ENCODE measurements around the gene PTPRJ. TPM values are rescaled to one million over a fixed set of nuclear protein-coding genes. Genes with fewer than 3 reads are reported as not detected.
"Not testable (repeated sequence)": the region's sequence is repeated elsewhere in the genome, so short reads cannot be mapped to it uniquely, and the experiment has no call there.

The PTPRJ gene
- polyA plus RNA-seq, 5 donors: 11.4 to 16.6 (median 13.4) TPM

DNA sequence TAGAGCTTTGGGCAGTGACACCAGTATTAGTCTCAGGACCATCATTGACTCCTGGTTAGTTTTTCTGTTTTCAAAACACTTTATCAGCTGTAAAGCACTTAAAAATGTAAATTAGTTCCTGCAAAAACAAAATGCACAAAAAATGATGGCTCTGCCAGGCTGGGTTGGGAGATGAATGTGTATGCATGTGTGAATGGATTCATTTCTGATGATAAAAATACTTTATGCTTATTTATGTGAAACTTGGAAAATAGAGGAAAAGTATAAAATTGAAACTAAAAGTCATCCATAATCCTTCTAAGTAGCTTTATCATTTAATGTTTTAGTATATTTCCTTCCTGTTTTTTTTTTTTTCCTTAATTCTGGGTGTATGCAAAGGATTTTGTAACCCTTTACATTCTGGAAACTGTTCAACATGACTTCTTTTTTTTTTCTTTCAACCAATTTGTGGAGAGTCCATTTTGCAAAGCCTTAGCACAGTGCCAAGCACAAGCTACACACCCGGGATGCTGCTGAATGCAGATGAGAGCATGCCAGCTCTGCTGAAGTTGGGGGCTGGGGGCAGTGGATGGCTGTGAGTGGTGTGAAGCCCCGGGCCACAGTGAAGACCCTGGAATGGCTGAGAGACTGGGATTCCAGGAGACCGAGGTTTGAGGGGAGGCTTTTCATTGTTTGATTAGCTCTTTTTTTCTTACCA lies 37.6 kb downstream of the PTPRJ start:
- DNase-seq: no peak

GRCh38 chr11:48018528-48019216 lies 38.3 kb downstream of the PTPRJ start:
- DNase-seq: no peak

DNA sequence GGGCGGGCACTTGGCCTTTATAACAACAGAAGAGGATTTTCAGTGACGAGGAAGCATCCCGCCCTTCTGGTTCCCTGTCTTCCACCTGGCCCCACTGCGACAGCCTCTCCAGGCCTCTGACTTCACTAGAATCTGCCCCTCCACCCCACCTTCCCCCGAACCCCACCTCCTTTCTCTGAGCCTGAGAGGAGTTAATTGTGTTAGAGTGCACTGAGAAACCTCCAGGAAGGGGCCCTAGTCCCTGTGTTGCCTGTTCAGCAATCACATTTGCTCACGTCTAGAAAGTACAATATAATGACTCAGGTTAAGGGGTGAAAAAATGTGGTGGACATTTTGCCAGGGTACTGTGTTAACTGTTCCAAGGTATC lies 38.8 kb downstream of the PTPRJ start:
- peak in 1 of 2 donors; percentile 38 for DNase-seq

- no peak for DNase-seq
Observed at GRCh38 chr11:48019595-48019994, 39.2 kb downstream of the PTPRJ start.

DNA sequence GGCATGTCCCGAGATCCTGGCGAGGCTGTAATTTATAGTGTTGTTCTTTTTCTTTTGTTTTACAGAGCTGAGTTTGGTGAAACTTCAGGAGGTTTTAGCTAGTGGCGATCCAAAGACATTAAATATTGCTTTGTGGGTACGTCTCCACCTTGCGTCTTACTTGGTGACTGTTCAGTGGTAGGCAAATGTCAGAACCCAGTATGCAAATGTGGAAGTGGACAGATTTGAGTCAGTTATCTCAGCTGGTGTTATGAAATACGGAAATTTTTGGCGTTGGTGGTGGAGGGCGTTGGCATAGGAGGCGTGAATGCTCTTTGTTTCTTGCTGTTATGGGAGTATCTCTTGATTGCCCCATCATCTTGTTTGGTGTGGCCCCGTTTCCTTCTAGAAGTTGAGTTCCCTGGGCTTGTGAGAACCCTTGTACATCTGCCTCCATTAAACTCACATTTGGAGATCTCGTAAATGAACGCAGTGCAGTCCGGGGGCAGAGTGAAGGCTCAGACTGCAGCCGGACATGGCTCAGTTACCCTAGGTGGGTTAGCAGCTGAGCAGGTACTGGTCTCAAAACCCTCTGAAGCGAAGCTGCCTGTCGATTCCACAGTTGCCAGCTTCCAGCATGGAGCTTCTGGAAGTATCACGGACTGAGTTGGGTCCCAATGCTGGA lies 39.9 kb downstream of the PTPRJ start:
- DNase-seq: no peak

- not testable (repeated sequence) for DNase-seq
Observed at GRCh38 chr11:48021201-48021820, 41.0 kb downstream of the PTPRJ start.

DNA sequence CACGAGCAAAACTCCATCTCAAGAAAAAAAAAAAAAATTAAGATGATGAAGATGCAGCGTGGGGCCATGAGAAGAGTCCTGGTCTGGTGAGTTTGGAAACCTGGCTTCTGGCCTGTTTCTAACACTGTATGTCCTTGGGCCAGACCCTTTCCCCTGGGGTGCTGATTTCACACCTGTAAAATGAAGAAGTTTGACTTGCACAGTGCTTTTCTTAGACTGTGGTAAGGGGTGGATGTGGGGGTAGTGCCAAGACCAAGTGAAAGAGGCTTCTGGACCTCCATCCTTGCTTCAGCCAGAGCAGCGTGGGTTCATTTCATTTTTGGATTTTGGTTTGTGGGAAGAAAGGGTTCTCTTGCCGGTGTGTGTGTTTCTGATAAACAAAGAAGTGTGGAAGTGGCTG lies 42.1 kb downstream of the PTPRJ start:
- no peak for DNase-seq

GRCh38 chr11:48023608-48024007 lies 43.2 kb downstream of the PTPRJ start:
- DNase-seq: not testable (repeated sequence)

- DNase-seq: no peak
Observed at GRCh38 chr11:48024635-48025071, 44.3 kb downstream of the PTPRJ start.

DNA sequence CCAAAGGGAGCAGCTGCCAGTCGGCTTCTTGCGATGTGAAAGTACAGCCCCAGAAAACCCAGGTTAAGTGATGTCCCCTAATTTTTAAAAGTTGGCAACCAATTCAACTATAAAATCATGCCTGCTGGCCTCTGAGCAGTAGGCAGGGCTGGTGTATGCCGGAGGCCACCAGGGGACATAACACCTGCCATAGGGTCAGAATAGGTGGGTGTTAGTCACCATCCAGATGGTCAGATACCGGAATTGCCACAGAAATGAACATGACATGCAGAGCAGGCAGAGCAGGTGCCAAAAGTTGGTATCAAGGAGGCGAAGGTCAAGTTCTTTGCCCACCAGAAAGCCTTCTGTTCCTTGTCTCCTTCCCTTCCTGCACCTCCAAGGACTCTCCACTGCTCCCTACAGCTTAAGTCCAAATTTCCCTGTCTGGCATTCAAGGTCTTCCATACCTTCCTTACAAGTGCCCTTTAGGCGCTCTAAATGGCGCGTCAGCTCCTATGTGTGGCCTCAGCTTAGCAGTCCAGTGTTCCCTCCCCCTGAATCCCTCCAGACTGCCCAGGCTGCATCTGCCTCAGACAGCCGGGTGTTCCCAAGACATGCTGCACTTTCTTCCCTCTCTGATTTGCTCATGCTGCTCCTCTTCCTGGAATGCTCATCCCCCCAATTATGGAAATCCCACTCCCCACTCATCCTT lies 45.1 kb downstream of the PTPRJ start:
- DNase-seq: no peak

GRCh38 chr11:48025984-48026340 lies 45.6 kb downstream of the PTPRJ start:
- DNase-seq: no peak

GRCh38 chr11:48028914-48029680 lies 48.7 kb downstream of the PTPRJ start:
- DNase-seq: no peak

DNA sequence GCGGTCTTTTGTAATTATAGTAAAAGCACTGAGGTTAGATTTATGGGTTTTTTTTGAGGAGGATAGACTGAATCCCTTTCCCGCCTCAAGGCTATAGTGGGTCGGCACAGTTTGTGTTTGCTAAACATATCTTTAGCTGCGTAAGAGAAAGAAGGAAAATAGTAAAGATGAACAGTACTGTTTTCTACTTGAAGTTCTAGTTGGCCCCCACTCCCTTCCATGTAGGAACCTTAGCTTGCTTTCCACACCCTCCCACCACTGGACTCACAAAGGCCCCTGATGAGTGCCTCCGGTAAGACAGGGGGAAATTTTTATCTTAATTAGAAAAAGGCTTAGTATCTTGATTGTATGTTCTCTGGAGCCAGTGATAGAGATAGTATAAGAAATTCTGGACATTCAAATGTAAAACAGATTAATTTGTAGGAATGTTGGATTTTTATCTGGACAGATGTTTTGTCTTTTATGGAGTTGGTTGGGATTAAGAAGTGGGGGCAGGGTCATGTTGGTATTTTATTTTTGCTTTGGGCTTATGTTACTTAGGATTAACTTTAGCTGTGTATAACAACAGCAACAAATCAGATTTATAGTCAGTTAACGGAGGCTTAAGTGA lies 49.4 kb downstream of the PTPRJ start:
- DNase-seq: no peak

- DNase-seq: no peak
Observed at GRCh38 chr11:48031602-48032001, 51.2 kb downstream of the PTPRJ start.

DNA sequence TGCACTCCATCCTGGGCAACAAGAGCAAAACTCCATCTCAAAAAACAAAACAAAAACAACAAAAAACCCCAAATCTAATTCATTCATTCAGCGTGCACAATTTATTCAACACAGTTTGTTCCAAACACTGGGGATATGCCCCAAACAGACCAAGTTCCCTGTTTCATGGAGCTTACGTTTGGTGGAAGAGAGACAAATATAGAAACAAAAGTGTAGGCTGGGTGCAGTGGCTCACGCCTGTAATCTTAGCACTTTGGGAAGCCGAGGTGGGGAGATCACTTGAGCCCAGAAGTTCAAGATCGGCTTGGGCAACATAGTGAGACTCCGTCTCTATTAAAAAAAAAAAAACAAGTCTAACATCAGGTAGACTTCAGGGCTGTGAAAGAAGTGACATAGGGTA lies 52.4 kb downstream of the PTPRJ start:
- DNase-seq: no peak

GRCh38 chr11:48033918-48034341 lies 53.6 kb downstream of the PTPRJ start:
- no peak for DNase-seq

- no peak for DNase-seq
Observed at GRCh38 chr11:48034926-48035871, 54.8 kb downstream of the PTPRJ start.

GRCh38 chr11:48036011-48036410 lies 55.7 kb downstream of the PTPRJ start:
- no peak for DNase-seq

DNA sequence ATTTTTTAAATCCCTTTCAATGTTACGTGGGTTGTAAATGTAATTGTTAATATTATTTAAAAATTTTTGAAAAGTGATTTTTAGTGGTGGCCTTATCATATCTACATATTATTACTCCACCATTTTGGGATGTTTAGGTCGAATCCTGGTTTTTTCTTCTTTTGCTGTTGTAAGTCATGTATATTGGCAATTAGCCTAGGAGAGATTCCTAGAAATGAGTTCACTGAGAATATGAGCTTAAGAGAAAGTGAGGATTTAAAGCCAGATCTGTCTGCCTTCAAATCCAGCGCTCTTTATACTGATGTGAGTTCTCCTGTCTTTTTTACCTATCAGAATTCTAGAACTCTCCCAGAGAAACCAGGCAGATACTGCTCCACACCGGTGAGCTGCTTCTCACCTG lies 56.1 kb downstream of the PTPRJ start:
- DNase-seq: no peak
